A549 (cell line): ENCODE measurements around the gene CDH4. TPM values are rescaled to one million over a fixed set of nuclear protein-coding genes. Genes with fewer than 3 reads are reported as not detected.

Source experiments
- ATAC-seq, 2 experiments: fragments of 200-7000 bp in 1 of 2; fragments of >200 bp in 1 of 2; cut with Nextera tagmentation in 1 of 2; cut with Tn5 transposase in 1 of 2; 3 replicates each; pipeline versions ENCODE4 v1.8.0 to v1.9.1; 2018 to 2020; ENCODE audit warnings: mild to moderate bottlenecking in 1 of 2, moderate library complexity in 1 of 2
- CTCF ChIA-PET: fragments of 300-600 bp; sonication (Branson Sonifier 250); formaldehyde crosslinking; extraction: SDS; loops from one replicate; lab custom pipeline; 2021; ENCODE audit warnings: antibody characterized with exemption, inconsistent platforms; lab: Yijun Ruan, JAX
- POLR2A ChIA-PET: fragments of 350-600 bp; formaldehyde crosslinking; extraction: SDS; loops from one replicate; lab custom pipeline; 2021; ENCODE audit warnings: antibody characterized with exemption, inconsistent platforms; lab: Yijun Ruan, JAX
- DNase-seq, 2 experiments: peaks; one replicate each; pipeline versions ENCODE4 v3.0.0 to v3.0.0-alpha.2; 2011 to 2016; ENCODE audit warnings: low read depth in 1 of 2, low spot score in 1 of 2
- FAIRE-seq: peaks from 2 replicates; lab custom pipeline; 2011; peaks lifted over from hg19 to GRCh38; lab: Jason Lieb, UNC
- H3K27ac ChIP-seq, 2 experiments: fragments of >200 bp; sonication (Bioruptor Twin); formaldehyde crosslinking; 3 replicates each; pipeline ENCODE4 v1.5.1; 2016 to 2017
- H3K4me1 ChIP-seq: fragments of >200 bp; sonication (Bioruptor Twin); formaldehyde crosslinking; 3 replicates; pipeline ENCODE4 v1.6.1; 2016
- H3K4me2 ChIP-seq: fragments of >200 bp; sonication (Bioruptor Twin); formaldehyde crosslinking; 3 replicates; pipeline ENCODE4 v1.6.1; 2016
- H3K4me3 ChIP-seq: fragments of >200 bp; sonication (Bioruptor Twin); formaldehyde crosslinking; 3 replicates; pipeline ENCODE4 v1.5.1; 2016
- H3K9me3 ChIP-seq: fragments of >200 bp; sonication (Bioruptor Twin); formaldehyde crosslinking; 3 replicates; pipeline ENCODE4 v1.6.1; 2016
- CBX2 ChIP-seq: fragments of 200-600 bp; sonication (generic); IDR thresholded peaks from 2 replicates; pipeline ENCODE4 v1.6.1; 2016; ENCODE audit warnings: low read depth, mild to moderate bottlenecking, borderline replicate concordance
- CBX8 ChIP-seq: fragments of 200-600 bp; sonication (generic); IDR thresholded peaks from 2 replicates; pipeline ENCODE4 v1.6.1; 2016
- CEBPB ChIP-seq, 2 experiments: fragments of >200 bp in 1 of 2; sonication (Bioruptor Twin) in 1 of 2; formaldehyde crosslinking in 1 of 2; IDR thresholded peaks; 2 replicates each; pipeline ENCODE4 v1.6.1; 2012 to 2016
- ESRRA ChIP-seq: fragments of 150-350 bp; IDR thresholded peaks from 2 replicates; pipeline ENCODE4 v1.6.1; 2014; ENCODE audit warnings: mild to moderate bottlenecking, low read length, borderline replicate concordance
- FOSB ChIP-seq: fragments of 250-450 bp; sonication (Bioruptor Pico); IDR thresholded peaks from 2 replicates; pipeline ENCODE4 v1.5.0; 2020; ENCODE audit warnings: mild to moderate bottlenecking, moderate library complexity
- GATA3 ChIP-seq: IDR thresholded peaks from 2 replicates; pipeline ENCODE4 v1.6.1; 2012; ENCODE audit warnings: borderline replicate concordance
- HOXB5 ChIP-seq: fragments of 250-450 bp; sonication (Bioruptor Pico); IDR thresholded peaks from 2 replicates; pipeline ENCODE4 v1.5.0; 2020; ENCODE audit warnings: mild to moderate bottlenecking, moderate library complexity
- JUN ChIP-seq, 2 experiments: fragments of >200 bp; sonication (Bioruptor Twin); formaldehyde crosslinking; IDR thresholded peaks; 2 replicates in 1 of 2; 3 replicates in 1 of 2; pipeline ENCODE4 v1.6.1; 2016 to 2017
- JUNB ChIP-seq: fragments of >200 bp; sonication (Bioruptor Twin); formaldehyde crosslinking; IDR thresholded peaks from 2 replicates; pipeline ENCODE4 v1.6.1; 2016
- MAFK ChIP-seq: fragments of 450-650 bp; IDR thresholded peaks from 2 replicates; pipeline ENCODE4 v1.6.1; 2014; ENCODE audit not compliant: partially characterized antibody
- MYC ChIP-seq: IDR thresholded peaks from 2 replicates; pipeline ENCODE4 v1.6.1; 2012; ENCODE audit warnings: mild to moderate bottlenecking, inconsistent platforms, low read length, improper control_type of control experiment, borderline replicate concordance
- NPAS2 ChIP-seq: fragments of 250-450 bp; sonication (Bioruptor Pico); IDR thresholded peaks from 2 replicates; pipeline ENCODE4 v1.8.0; 2022; ENCODE audit warnings: mild to moderate bottlenecking, moderate library complexity, borderline replicate concordance
- PHF8 ChIP-seq: fragments of 200-600 bp; sonication (generic); IDR thresholded peaks from 2 replicates; pipeline ENCODE4 v1.6.1; 2016; ENCODE audit warnings: low read depth, mild to moderate bottlenecking, antibody characterized with exemption, moderate library complexity, borderline replicate concordance
- RAD21 ChIP-seq, 2 experiments: fragments of >200 bp in 1 of 2; sonication (Bioruptor Twin) in 1 of 2; formaldehyde crosslinking in 1 of 2; IDR thresholded peaks in 1 of 2; conservative IDR thresholded peaks in 1 of 2; 2 replicates in 1 of 2; 3 replicates in 1 of 2; pipeline ENCODE4 v1.6.1; 2012 to 2018; ENCODE audit warnings: inconsistent platforms in 1 of 2
- RCOR1 ChIP-seq: fragments of 150-350 bp; IDR thresholded peaks from 2 replicates; pipeline ENCODE4 v1.6.1; 2014; ENCODE audit warnings: antibody characterized with exemption, low read length, low read depth
- RNF2 ChIP-seq: fragments of 200-600 bp; sonication (generic); IDR thresholded peaks from 2 replicates; pipeline ENCODE4 v1.6.1; 2016; ENCODE audit warnings: low read depth, mild to moderate bottlenecking, antibody characterized with exemption, moderate library complexity, borderline replicate concordance
- TP53 ChIP-seq: fragments of 250-450 bp; sonication (Bioruptor Pico); IDR thresholded peaks from 2 replicates; pipeline ENCODE4 v1.5.0; 2021; ENCODE audit warnings: mild to moderate bottlenecking, moderate library complexity
- USF2 ChIP-seq: fragments of 450-650 bp; IDR thresholded peaks from 2 replicates; pipeline ENCODE4 v1.6.1; 2014; ENCODE audit warnings: antibody characterized with exemption
- ZC3H11A ChIP-seq: fragments of 450-650 bp; IDR thresholded peaks from 2 replicates; pipeline ENCODE4 v1.6.1; 2014; ENCODE audit warnings: antibody characterized with exemption, mild to moderate bottlenecking
- ZNF302 ChIP-seq: fragments of 250-450 bp; sonication (Bioruptor Pico); IDR thresholded peaks from 2 replicates; pipeline ENCODE4 v1.9.0; 2021; ENCODE audit warnings: inconsistent platforms, mild to moderate bottlenecking, moderate library complexity
- ZSCAN20 ChIP-seq: fragments of 250-450 bp; sonication (Bioruptor Pico); IDR thresholded peaks from 2 replicates; pipeline ENCODE4 v1.8.0; 2022; ENCODE audit warnings: mild to moderate bottlenecking, moderate library complexity
- WGBS: methylation state at CpG from one replicate; pipeline ENCODE4 v1.1.6; 2017; ENCODE audit errors: missing lambda C conversion rate; 5-methylcytosine and 5-hydroxymethylcytosine counted together
- polyA plus RNA-seq, 4 experiments: library from polyadenylated mRNA; depleted of rRNA in 3 of 4; stranded (reverse); fragments of >200 nt; fragmentation: RNase III in 1 of 4; extraction: RNeasy Plus Mini Kit Qiagen cat#74134 plus additional on column Dnase treatment in 1 of 4; gene quantifications; 2 replicates in 3 of 4; 3 replicates in 1 of 4; pipeline ENCODE4 v1.2.3, GENCODE V29; 2011 to 2017
- TF ChIP-seq, protein P1 (sequence below): fragments of 200-600 bp; sonication (generic); IDR thresholded peaks from 2 replicates; pipeline ENCODE4 v1.6.1; 2016; ENCODE audit warnings: antibody characterized with exemption, mild to moderate bottlenecking, moderate library complexity
- TF ChIP-seq, protein P2 (sequence below): IDR thresholded peaks from 2 replicates; pipeline ENCODE4 v1.6.1; 2012; ENCODE audit warnings: low read depth, borderline replicate concordance
- TF ChIP-seq, protein P3 (sequence below): fragments of >200 bp; sonication (Bioruptor Twin); formaldehyde crosslinking; IDR thresholded peaks from 3 replicates; pipeline ENCODE4 v1.5.1; 2016
- TF ChIP-seq, protein P4 (sequence below): fragments of 250-450 bp; sonication (Bioruptor Pico); IDR thresholded peaks from 2 replicates; pipeline ENCODE4 v1.5.0; 2020; ENCODE audit warnings: low read depth, mild to moderate bottlenecking, moderate library complexity

Gene CDH4
- polyA plus RNA-seq, 2 of the 4 experiments (the other 2 are of a cell fraction) = 3.4 to 10.3 TPM

DNA sequence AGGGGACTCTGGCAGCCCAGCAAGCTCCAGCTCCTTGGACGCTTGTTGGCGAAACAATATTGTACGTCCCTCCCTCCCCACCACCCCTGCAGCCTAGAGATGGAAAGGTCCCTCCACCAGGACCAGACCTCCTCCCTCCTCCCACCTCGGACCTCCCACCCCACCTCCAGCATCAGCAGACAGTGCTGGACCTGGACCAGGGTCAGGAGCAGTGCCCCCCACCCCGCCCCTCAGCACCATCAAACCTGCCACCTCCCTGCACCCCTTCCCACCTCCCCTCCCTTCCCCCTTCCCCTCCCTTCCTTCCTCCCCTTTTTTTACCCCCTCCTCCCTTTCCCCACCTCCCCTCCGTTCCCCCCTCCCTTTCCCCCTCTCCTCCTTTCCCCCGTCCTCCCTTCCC lies 715.2 kb downstream of the CDH4 start:
- ChIA-PET POLR2A (no interaction called here), CTCF (no interaction called here)
- 78% methylated on average over 4 of the region's 7 CpGs for WGBS
- Histone ChIP-seq H3K9me3 (no peaks in the 10 kb centered on the region), H3K27ac (no peak overlapping the region)
- no peak for FAIRE-seq
- ATAC-seq = no peak; a peak in 1 of 6 replicates
- TF ChIP-seq ZC3H11A (no peak), JUN (IDR thresholded peaks at IDR 0.05) (no peak), CBX8 (no peak), MAFK (no peak), USF2 (no peak), ZNF302 (CRISPR knock-in tag) (no peak), PHF8 (no peak), CEBPB (IDR thresholded peaks at IDR 0.05) (no peak), MYC (no peak), RCOR1 (no peak), JUNB (no peak), RNF2 (no peak), ESRRA (no peak), GATA3 (no peak), RAD21 (conservative IDR thresholded peaks at IDR 0.05 in 1 of 2, IDR thresholded peaks at IDR 0.05 in 1 of 2) (no peak)
- TF ChIP-seq, protein P1, sequence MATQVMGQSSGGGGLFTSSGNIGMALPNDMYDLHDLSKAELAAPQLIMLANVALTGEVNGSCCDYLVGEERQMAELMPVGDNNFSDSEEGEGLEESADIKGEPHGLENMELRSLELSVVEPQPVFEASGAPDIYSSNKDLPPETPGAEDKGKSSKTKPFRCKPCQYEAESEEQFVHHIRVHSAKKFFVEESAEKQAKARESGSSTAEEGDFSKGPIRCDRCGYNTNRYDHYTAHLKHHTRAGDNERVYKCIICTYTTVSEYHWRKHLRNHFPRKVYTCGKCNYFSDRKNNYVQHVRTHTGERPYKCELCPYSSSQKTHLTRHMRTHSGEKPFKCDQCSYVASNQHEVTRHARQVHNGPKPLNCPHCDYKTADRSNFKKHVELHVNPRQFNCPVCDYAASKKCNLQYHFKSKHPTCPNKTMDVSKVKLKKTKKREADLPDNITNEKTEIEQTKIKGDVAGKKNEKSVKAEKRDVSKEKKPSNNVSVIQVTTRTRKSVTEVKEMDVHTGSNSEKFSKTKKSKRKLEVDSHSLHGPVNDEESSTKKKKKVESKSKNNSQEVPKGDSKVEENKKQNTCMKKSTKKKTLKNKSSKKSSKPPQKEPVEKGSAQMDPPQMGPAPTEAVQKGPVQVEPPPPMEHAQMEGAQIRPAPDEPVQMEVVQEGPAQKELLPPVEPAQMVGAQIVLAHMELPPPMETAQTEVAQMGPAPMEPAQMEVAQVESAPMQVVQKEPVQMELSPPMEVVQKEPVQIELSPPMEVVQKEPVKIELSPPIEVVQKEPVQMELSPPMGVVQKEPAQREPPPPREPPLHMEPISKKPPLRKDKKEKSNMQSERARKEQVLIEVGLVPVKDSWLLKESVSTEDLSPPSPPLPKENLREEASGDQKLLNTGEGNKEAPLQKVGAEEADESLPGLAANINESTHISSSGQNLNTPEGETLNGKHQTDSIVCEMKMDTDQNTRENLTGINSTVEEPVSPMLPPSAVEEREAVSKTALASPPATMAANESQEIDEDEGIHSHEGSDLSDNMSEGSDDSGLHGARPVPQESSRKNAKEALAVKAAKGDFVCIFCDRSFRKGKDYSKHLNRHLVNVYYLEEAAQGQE = no peak
- TF ChIP-seq, protein P2, sequence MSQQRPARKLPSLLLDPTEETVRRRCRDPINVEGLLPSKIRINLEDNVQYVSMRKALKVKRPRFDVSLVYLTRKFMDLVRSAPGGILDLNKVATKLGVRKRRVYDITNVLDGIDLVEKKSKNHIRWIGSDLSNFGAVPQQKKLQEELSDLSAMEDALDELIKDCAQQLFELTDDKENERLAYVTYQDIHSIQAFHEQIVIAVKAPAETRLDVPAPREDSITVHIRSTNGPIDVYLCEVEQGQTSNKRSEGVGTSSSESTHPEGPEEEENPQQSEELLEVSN = no peak
- TF ChIP-seq, all 56 proteins: peak for 0
- no peaks in the 10 kb centered on the region for H3K4me1 ChIP-seq
- no peak for DNase-seq
- H3K4me3 ChIP-seq = no peak overlapping the region
- H3K4me2 ChIP-seq = no peak overlapping the region

DNA sequence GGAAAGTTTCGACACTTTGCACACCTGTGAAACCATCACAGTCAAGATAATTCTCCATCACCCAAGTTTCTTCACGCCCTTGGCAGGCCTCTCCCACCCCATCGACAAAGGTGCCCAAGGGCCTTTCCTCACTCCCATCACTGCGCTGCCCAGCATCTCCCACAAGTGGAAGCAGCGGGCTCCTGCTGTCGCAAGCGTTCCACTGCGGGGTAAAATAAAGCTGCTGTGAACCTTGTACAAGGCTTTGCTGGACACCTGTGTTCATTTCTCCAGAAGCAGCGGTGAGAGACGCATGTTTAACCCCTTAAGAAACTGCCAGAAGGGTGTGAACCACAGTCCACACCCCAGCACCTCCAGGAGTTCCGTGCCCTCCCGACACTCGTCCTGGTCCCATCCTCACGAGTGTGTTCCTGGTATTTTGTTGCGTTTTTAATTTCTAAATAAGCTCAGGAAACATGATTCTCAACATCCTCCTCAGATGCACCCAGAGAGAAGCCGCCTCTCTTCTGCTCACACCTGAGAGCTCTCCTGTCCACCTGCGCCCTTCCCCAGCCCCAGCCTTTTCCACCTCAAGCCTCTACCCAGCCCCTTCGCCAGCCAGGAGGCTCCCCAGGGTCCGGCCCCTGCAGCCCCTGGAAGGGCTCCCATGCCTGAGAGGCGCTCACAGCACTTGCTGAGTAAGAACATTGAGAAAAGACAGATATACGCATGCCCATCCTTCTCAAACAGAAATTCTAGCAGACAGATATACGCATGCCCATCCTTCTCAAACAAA lies 716.2 kb downstream of the CDH4 start:
- POLR2A ChIA-PET = no interaction called here
- no peak overlapping the region for H3K27ac ChIP-seq
- no peak for FAIRE-seq
- DNase-seq = no peak
- CTCF ChIA-PET = no interaction called here
- no peaks in the 10 kb centered on the region for H3K4me1 ChIP-seq
- H3K4me2 ChIP-seq = no peak overlapping the region
- H3K9me3 ChIP-seq = no peaks in the 10 kb centered on the region
- 80% methylated on average over 22 of the region's 22 CpGs for WGBS
- ATAC-seq = no peak
- H3K4me3 ChIP-seq = no peak overlapping the region
- TF ChIP-seq, protein P3, sequence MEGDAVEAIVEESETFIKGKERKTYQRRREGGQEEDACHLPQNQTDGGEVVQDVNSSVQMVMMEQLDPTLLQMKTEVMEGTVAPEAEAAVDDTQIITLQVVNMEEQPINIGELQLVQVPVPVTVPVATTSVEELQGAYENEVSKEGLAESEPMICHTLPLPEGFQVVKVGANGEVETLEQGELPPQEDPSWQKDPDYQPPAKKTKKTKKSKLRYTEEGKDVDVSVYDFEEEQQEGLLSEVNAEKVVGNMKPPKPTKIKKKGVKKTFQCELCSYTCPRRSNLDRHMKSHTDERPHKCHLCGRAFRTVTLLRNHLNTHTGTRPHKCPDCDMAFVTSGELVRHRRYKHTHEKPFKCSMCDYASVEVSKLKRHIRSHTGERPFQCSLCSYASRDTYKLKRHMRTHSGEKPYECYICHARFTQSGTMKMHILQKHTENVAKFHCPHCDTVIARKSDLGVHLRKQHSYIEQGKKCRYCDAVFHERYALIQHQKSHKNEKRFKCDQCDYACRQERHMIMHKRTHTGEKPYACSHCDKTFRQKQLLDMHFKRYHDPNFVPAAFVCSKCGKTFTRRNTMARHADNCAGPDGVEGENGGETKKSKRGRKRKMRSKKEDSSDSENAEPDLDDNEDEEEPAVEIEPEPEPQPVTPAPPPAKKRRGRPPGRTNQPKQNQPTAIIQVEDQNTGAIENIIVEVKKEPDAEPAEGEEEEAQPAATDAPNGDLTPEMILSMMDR = no peak
- no peak for TF ChIP-seq GATA3
- TF ChIP-seq, protein P4, sequence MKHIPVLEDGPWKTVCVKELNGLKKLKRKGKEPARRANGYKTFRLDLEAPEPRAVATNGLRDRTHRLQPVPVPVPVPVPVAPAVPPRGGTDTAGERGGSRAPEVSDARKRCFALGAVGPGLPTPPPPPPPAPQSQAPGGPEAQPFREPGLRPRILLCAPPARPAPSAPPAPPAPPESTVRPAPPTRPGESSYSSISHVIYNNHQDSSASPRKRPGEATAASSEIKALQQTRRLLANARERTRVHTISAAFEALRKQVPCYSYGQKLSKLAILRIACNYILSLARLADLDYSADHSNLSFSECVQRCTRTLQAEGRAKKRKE (CRISPR knock-in tag) = no peak
- TF ChIP-seq TP53 (CRISPR knock-in tag) = no peak
- no peak for TF ChIP-seq NPAS2 (CRISPR knock-in tag)
- TF ChIP-seq, protein P1 = no peak
- TF ChIP-seq HOXB5 = no peak
- TF ChIP-seq FOSB (CRISPR knock-in tag) = no peak
- no peak for TF ChIP-seq ZSCAN20 (CRISPR knock-in tag)
- no peak for TF ChIP-seq CEBPB (IDR thresholded peaks at IDR 0.05)
- no peak for TF ChIP-seq CBX2
